Epidermal melanocyte (primary cell): ENCODE results near the gene VMP1.
"Not testable (repeated sequence)": the region's sequence is repeated elsewhere in the genome, so short reads cannot be mapped to it uniquely, and the experiment has no call there.

Experiments used
- DNase-seq: peaks from one replicate; pipeline ENCODE4 v3.0.0; 2011; ENCODE audit warnings: low spot score; ENCODE audit not compliant: insufficient read length

Gene VMP1

DNA sequence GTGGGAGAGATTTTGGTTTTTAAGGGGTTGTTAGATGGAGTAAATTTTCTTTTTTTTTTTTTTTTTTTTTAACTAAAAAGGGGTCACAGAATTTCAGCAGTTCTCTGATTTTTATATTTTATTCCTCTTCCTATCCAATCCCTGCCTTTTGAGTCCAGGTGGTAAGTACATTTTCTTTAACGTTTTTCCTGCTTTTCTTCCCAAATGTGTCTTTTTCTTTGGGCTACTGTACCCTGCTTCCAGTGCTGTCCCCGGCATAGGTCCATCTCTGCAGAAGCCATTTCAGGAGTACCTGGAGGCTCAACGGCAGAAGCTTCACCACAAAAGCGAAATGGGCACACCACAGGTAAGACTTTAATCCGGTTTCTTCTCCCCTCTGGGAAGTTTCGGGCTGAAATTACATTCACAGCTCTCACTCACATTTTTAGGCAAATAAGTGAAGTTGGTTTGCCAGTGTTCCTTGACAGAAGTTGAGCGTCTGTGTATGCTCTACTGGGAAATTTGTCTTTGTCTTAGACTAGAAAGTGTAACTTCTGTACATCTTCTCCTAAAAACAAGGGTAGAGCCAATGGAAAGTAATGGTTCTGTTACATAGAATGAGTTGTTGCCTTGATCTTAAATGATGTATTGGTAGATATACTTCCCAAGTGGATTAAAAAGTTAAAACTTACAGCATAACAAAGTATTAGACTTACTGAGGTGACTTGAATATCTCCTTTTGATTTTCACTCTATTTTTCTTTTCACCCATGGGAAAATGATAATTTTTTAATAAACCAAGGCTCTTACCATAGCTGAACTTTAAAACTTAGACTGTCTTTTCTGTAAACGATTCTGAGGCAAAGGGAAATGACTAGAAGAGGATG is 130.8 kb downstream of the VMP1 start:
- no peak for DNase-seq

DNA sequence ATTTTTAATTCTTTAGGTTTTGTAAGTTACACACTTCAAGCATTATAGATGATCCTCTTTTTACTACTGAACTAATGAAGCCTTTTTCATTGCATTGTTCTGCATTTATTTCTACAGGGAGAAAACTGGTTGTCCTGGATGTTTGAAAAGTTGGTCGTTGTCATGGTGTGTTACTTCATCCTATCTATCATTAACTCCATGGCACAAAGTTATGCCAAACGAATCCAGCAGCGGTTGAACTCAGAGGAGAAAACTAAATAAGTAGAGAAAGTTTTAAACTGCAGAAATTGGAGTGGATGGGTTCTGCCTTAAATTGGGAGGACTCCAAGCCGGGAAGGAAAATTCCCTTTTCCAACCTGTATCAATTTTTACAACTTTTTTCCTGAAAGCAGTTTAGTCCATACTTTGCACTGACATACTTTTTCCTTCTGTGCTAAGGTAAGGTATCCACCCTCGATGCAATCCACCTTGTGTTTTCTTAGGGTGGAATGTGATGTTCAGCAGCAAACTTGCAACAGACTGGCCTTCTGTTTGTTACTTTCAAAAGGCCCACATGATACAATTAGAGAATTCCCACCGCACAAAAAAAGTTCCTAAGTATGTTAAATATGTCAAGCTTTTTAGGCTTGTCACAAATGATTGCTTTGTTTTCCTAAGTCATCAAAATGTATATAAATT is 132.3 kb downstream of the VMP1 start:
- peak; percentile 12 for DNase-seq

DNA sequence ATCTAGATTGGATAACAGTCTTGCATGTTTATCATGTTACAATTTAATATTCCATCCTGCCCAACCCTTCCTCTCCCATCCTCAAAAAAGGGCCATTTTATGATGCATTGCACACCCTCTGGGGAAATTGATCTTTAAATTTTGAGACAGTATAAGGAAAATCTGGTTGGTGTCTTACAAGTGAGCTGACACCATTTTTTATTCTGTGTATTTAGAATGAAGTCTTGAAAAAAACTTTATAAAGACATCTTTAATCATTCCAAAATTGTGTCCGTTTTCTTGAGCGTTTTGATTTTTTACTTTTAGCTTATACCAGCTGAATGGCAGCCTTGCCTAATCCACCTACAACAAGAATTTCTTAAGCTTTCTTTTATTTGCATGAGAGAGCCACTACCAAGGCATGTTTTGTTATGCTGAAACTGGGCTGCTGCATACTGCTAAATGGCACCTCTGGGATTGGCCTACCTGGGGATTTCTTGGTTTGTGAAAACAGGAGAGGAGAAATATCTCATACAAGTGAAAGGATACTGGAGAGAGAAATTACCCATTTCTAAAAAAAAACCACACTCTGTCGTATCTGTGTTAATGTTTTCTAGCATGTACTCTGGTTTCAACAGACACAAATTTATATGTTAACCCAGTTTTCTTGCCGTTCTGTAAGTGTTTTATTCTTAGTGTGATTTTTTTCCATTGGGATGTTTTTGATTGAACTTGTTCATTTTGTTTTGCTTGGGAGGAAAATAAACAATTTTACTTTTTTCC is 133.1 kb downstream of the VMP1 start:
- DNase-seq: no peak

DNA sequence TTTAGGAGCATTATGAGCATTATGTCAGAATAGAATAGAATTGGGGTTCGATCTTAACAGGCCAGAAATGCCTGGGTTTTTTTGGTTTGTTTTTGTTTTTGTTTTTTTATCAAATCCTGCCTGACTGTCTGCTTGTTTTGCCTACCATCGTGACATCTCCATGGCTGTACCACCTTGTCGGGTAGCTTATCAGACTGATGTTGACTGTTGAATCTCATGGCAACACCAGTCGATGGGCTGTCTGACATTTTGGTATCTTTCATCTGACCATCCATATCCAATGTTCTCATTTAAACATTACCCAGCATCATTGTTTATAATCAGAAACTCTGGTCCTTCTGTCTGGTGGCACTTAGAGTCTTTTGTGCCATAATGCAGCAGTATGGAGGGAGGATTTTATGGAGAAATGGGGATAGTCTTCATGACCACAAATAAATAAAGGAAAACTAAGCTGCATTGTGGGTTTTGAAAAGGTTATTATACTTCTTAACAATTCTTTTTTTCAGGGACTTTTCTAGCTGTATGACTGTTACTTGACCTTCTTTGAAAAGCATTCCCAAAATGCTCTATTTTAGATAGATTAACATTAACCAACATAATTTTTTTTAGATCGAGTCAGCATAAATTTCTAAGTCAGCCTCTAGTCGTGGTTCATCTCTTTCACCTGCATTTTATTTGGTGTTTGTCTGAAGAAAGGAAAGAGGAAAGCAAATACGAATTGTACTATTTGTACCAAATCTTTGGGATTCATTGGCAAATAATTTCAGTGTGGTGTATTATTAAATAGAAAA is 133.8 kb downstream of the VMP1 start:
- DNase-seq: not testable (repeated sequence)

DNA sequence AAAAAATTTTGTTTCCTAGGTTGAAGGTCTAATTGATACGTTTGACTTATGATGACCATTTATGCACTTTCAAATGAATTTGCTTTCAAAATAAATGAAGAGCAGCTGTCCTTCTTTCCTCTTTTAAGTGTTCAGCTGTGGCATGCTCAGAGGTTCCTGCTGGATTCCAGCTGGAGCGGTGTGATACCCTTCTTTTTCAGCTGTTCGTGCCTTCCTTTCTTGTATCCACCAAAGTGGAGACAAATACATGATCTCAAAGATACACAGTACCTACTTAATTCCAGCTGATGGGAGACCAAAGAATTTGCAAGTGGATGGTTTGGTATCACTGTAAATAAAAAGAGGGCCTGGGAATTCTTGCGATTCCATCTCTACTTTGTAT is 134.4 kb downstream of the VMP1 start:
- not testable (repeated sequence) for DNase-seq

DNA sequence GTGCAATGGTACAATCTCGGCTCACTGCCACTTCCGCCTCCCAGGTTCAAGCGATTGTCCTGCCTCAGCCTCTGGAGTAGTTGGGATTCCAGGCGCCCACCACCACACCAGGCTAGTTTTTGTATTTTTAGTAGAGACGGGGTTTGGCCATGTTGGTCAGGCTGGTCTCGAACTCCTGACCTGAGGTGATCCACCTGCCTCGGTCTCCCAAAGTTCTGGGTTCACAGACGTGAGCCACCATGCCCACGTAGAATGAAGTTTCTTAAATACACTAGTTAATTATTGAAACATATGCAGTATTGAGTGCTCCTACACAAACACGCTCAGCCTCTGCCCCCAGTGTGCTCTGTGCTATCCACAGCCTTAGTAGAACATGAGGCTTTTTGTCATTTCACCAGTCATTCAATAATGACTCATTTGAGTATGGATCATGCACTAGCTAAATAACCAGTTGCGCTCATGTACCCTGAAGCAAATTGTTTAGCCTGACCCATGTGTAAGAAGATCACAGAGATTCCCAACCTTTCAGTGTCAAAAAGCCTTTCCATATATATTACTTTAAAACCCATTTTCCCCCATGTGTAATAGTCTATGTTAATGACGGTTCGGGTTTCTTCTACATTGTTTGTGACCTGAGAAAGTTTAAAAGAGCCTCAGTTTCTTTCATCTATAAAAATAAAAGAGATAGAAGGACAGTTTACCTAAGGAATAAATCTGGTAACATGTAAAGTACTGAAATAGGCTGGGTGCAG is 135.6 kb downstream of the VMP1 start:
- no peak for DNase-seq

DNA sequence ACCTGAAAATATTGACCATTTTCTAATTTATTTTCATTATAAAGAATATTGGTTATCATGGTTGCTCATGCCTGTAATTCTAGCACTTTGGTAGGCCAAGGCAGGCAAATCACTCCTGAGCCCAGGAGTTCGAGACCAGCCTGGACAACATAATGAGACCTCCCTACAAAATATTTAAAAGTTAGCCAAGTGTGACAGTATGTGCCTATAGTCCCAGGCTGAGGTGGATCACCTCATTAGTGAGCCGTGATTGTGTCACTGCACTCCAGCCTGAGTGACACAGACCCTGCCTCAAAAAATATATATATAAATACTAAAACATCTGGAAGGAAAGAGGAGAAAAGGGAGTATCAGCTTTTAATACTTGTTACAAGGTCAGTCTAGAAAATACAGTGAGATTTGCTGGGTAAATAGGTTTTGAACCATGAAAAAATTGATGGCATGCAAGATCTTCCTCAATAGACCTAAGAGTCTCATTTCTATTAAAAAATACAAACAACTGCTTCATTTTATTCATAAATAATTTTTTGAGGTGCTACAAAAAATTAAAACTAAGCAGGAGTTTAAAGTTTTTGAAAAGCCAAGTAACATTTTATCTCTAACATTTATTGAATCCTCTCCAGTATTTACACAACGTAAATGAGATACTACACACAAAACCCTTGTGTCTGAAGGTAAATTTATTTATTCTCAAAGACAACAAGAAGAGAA is 137.6 kb downstream of the VMP1 start:
- no peak for DNase-seq

DNA sequence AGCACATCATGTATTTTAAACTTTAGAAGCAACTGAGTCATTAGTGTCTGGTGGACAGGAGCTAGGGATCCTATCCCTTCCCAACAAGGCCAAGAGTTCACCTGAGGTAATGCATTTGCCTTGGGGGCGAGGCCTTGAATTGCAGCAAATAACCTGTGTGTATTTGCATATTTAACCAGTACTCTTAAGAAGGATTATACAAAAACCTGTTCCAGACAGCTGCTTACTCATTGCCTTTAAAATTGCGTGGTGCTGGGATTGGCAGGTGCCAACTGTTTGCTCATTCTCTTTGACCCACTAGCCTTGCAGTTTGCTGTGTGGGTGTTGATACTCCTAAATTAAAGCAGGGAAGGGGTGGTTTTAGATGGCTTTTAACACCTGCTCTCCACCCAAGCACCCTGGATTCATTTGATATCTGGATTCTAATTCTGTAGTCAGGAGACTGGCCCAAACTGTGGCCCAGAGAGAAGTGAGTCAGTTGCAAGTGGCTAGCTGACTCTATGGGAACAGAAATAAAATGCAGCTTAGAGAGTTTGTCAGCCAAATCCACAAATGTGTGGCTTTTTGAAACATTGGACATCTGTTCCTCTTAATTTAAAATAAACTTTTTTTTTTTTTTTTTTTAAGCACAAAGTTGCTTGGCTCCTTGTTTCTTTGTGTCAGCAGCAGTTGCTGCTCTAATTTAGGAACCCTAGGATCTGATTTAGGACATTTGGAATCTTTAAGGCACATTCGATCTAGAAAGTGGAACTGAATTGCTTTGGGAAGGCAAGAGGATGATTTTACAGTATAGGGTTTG is 138.3 kb downstream of the VMP1 start:
- DNase-seq: no peak

DNA sequence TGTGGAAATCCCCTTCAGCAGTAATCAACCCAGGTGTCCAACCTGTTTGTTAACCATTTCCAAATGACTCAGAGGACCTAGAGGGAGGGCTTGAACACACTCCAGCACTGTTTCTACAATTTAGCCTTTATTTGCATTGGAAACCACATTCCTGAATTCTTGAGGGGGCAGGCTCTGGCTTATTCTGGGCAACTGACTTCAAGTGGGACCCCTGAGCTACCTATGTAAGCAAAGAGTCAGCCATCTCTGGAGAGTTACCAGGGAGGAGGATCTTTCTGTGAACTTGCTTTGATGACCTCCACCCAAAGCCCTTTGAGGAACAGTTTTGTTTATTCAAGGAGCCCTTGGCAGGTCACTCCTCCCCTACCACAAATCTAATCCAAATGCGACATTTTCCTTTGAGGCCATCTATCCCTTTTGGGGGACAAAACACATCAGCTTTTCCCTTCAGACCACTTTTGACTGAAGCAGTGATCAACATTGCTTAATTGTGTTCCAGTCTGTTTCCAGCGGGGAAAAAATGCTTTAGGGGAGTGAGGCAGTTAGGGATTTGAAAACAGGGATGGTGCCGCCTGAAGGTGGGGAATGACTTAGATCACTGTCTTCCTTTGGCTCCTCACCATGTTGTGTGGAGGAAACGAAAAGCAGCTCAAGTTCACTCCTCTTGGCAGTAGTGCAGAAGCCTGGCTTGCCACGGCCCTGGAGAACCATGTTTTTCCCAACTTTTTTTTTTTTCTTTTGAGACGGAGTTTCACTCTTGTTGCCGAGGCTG is 139.1 kb downstream of the VMP1 start:
- peak; percentile 13 for DNase-seq

DNA sequence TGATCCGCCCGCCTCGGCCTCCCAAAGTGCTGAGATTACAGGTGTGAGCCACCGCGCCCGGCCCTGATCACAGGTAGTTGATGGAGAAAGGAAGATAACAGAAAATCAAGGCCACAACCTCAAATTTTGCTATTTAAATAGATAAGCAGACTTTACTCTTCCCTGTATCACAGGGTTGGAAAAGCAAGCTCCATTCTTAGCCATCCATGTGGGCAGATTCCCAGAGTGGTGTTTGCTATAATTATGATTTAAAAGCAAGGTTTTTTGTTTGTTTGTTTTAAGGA is 140.9 kb downstream of the VMP1 start:
- DNase-seq: no peak

DNA sequence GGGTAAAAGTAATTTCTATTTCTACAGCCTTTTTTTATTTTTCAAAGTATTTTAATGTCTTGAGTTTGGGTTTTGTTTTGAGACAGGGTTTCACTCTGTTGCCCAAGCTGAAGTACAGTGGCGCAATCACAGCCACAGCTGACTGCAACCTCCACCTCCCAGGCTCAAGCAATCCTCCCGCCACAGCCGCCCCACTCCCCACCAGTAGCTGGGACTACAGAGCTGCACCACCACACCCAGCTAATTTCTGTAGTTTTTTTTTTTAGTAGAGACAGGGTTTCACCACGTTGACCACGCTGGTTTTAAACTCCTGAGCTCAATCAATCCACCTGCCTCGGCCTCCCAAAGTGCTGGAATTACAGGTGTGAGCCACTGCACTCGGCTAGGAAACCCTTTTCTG is 141.3 kb downstream of the VMP1 start:
- no peak for DNase-seq

DNA sequence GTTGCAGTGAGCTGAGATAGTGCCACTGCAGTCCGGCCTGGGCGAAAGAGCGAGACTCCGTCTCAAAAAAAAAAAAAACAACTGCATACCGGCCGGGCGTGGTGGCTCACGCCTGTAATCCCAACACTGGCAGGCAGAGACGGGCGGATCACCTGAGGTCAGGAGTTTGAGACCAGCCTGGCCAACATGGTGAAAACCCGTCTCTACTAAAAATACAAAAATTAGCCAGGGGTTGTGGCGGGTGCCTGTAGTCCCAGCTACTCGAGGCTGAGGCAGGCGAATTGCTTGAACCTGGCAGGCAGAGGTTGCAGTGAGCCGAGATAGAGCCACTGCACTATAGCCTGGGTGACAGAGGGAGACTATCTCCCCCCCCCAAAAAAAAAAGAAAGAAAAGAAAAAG is 142.9 kb downstream of the VMP1 start:
- not testable (repeated sequence) for DNase-seq

DNA sequence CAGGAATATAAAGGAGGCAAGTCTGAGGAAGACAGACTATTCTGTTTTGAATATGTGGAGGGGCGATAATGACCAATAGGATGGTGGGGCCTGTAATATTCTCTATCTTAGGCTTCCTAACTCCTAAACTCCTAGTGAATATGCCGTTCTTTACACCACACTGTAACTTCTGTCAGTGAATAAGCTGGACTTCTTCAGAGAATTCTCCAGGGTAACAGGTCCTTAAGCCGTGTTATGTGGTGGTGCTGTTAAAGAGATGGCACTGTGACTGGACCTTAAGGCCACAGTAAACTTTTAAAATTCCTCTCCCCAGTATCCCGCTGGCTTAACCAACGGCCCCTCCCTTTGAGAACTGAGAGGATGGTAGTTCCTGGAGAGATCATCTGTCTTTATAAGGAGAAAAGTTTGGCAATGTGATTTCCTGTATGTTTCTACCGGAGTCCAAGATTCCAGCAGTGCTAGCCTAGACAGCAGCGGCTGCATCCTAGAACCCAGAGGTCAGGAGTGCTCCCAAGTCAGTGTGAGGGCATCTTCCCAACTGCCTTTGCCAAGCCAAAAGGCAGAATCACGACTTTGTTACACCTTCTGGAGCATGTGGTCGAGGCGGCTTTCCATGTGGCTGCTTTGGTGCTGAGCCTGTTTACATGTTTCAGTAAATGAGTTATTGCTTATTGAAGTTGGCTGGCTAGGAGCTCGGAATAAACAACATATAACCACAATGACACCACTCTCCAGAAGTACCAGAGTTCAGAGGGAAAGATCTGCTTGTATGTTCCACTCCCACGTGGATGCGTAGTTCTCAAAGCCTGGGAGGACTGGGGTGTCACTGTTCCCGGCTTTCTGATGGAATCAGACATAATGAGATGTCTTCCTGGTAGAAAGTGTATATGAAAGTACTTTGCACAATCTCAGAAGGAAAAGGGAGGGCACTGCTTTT is 144.3 kb downstream of the VMP1 start:
- peak; percentile 14 for DNase-seq

DNA sequence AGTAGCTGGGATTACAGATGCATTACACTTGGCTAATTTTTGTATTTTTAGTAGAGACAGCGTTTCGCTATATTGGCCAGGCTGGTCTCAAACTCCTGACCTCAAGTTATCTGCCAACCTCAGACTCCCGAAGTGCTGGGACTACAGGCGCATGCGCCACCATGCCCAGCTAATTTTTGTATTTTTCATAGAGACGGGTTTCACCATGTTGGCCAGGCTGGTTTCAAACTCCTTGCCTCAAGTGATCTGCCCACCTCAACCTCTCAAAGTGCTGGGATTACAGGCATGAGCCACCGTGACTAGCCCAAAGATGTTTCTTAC is 145.4 kb downstream of the VMP1 start:
- DNase-seq: not testable (repeated sequence)

DNA sequence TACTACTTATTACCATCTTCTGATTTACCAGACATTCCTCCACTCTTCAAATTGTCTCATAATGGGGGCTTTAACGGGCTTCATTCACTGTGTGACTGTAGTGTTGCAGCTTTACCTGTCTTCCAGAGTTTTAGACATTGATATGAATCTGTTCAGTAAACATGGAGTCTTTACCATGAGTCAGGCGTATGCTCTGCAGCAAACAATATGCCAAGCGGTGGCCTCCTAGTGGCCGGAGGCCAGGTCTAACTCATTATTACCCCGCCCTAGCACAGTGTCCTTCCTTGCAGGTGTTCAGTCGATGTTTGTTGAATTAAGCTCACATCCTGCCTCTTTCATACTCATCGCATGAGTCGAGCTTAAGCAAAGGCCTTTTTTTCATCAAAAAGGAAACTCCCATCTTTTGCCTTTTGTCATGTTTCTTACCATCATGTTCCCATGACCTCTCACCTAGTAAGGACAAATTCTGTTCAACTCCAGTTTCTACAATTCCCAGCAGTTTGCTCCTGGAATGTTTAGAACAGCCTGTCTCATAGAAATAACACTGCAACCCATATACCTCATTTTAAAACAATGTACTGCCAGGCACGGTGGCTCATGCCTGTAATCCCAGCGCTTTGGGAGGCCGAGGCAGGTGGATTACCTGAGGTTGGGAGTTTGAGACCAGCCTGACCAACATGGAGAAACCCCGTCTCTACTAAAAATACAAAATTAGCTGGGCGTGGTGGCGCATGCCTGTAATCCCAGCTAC is 145.9 kb downstream of the VMP1 start:
- no peak for DNase-seq

DNA sequence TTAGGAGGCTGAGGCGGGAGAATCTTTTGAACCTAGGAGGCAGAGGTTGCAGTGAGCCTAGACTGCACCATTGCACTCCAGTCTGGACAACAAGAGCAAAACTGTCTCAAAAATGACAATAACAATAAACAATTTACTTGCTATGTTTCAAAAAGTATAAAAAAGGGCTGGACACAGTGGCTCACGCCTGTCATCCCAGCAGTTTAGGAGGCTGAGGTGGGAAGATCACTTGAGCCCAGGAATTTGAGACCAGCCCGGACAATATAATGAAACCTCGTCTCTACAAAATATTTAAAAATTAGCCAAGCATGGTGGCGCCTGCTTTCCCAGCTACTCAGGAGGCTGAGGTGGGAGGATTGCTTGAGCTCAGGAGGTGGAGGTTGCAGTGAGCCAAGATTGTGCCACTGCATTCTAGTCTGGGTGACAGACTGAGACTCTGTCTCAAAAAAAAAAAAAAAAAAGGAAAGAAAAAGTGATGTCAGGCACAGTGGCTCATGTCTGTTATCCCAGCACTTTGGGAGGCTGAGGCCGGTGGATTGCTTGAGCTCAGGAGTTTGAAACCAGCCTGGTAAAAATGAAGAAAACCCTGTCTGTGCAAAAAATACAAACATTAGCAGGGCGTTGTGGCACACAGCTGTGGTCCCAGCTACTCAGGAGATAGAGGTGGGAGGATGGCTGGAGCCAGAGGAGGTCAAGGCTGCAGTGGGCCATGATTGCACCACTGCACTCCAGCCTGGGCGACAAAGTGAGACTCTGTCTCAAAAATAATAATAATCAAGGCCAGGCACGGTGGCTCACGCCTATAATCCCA is 146.7 kb downstream of the VMP1 start:
- not testable (repeated sequence) for DNase-seq
